Pancreas (tissue), 10 donors: ENCODE results near the gene MARK3. TPM values are rescaled to one million over a fixed set of nuclear protein-coding genes. Genes with fewer than 3 reads are reported as not detected.

Experiments
- ATAC-seq, 4 donors: fragments of 200-7000 bp; cut with Tn5 transposase; one replicate each; pipeline versions ENCODE4 v1.8.0 to v1.9.1; 2020; ENCODE audit warnings: mild to moderate bottlenecking in 4 of 4, moderate library complexity in 4 of 4
- DNase-seq, 6 donors: peaks; one replicate each; pipeline ENCODE4 v3.0.0-alpha.2; 2020
- FAIRE-seq: peaks from 2 replicates; lab custom pipeline; 2012; peaks lifted over from hg19 to GRCh38; lab: Jason Lieb, UNC
- H3K27ac ChIP-seq, 4 donors: fragments of 200-600 bp; sonication (generic); 1 replicate in 3 of 4; 2 replicates in 1 of 4; pipeline versions ENCODE4 v1.5.0 to v1.8.0; 2020
- H3K27me3 ChIP-seq, 4 donors: fragments of 200-600 bp; one replicate each; pipeline ENCODE4 v1.8.0; 2021
- H3K36me3 ChIP-seq, 3 donors: fragments of 200-600 bp; sonication (generic) in 1 of 3; one replicate each; pipeline versions ENCODE4 v1.5.0 to v1.8.0; 2020 to 2021
- H3K4me1 ChIP-seq, 3 donors: fragments of 200-600 bp; one replicate each; pipeline ENCODE4 v1.8.0; 2021
- H3K4me3 ChIP-seq, 4 donors: fragments of 200-600 bp; sonication (generic) in 2 of 4; one replicate each; pipeline versions ENCODE4 v1.5.0 to v1.8.0; 2020 to 2021
- H3K9me3 ChIP-seq, 4 donors: fragments of 200-600 bp; one replicate each; pipeline ENCODE4 v1.8.0; 2021
- CTCF ChIP-seq, 4 donors: fragments of 200-600 bp; sonication (generic) in 3 of 4; IDR thresholded peaks; one replicate each; pipeline versions ENCODE4 v1.5.0 to v1.8.0; 2021; ENCODE audit warnings: antibody characterized with exemption in 4 of 4
- WGBS, 2 donors: extraction: QIAGEN DNeasy Blood & Tissue Kit; methylation state at CpG; one replicate each; pipeline ENCODE4 v1.1.7; 2013; 5-methylcytosine and 5-hydroxymethylcytosine counted together
- intact Hi-C, 3 donors: fragments of 100-400 bp; cut with DNase I; formaldehyde crosslinking; loops; one replicate each; pipeline versions ENCODE4 v1.11.1 to v1.14.2; 2022
- polyA plus RNA-seq, 2 donors: library from polyadenylated mRNA; stranded (reverse); fragments of 200-250 nt; gene quantifications; one replicate each; pipeline ENCODE4 v1.2.3, GENCODE V29; 2013
- total RNA-seq, 6 donors: library from RNA; stranded (reverse); fragmentation: NEBNext Ultra II Directional in 4 of 6; extraction: Animal tissue kit (Norgen Biotek cat#: 25700) in 4 of 6; gene quantifications; one replicate each; pipeline versions ENCODE4 v1.2.1 to v1.2.4, GENCODE V29; 2021 to 2023
- donor health status: healthy with polysubstance abuse.
- donor health status: DM: no; HTN: no; CAD: no; lungs with moderate emphysema.
- donor health status: DM: no; HTN: no; CAD: no.
- donor health status: control.
- donor health status: control.
- donor health status: Bipolar disorder and iron deficiency.
- donor health status: DM: yes; HTN: yes; CAD: no.
- donor health status: DM: no; HTN: no; CAD: no.
- donor health status: DM: no; HTN: no; CAD: no.
- donor health status: DM: yes; HTN: yes; CAD: no.

The MARK3 gene
- total and polyA plus RNA-seq, 8 donors: 35.3 to 110 (median 47.0) TPM

DNA sequence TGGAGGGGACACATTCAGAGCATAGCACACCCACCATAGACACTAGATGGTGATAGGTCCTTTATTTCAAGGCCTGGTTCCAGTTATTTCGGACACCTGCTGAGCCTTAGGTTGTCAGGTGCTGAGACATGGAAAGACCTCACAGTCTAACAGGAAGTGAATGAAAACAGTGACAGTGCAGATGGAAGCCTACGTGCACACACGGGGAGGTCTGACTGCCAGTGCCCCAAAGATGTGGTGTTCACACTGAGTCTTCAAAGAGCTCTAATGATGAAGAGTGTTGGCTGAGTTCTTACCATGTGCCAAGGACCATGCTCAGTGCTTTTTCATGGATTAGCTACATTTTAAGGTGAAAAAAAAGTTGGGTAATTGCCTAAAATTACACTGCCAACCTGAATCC is 90.8 kb downstream of the MARK3 start:
- DNase-seq (no peak), FAIRE-seq (no peak), ATAC-seq (peak in 1 of 4 donors; percentile 14)
- WGBS, 2 donors: 96% methylated on average over 3 of the region's 3 CpGs
- intact Hi-C loops: no loop called here
- H3K9me3 ChIP-seq: no peaks in the 10 kb centered on the region
- H3K27me3 ChIP-seq: no peaks in the 10 kb centered on the region
- H3K4me3 ChIP-seq: no peak overlapping the region
- H3K36me3 ChIP-seq: peaks cover 3 to 56% (median 28%) of the 10 kb centered on the region in 3 donors
- H3K27ac ChIP-seq: no peak overlapping the region
- H3K4me1 ChIP-seq: no peaks in the 10 kb centered on the region
- no peak for TF ChIP-seq CTCF (IDR thresholded peaks at IDR 0.05)

DNA sequence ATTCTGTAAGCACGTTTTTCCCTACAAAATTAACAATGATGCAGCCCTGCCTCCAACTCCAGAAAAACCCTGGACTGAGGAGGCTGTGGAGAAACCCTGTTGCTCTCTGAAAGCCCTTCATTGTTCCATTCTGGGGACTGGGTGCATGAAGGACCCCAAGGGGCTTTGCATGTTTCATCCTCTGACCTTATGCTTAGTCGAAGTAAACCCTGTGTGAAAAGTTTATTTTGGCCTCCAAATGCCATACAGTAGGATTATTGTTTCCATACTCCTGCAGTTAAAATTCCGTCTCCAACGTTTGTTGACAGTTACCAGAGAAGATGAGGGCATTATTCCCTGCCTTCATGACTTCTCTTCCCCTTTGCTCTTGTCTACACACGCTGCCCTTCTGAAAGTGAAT is 91.4 kb downstream of the MARK3 start:
- H3K27me3 ChIP-seq: no peaks in the 10 kb centered on the region
- no peak overlapping the region for H3K4me3 ChIP-seq
- DNase-seq (no peak), ATAC-seq (no peak), FAIRE-seq (no peak)
- 87% methylated on average over 5 of the region's 5 CpGs for WGBS, 2 donors
- H3K36me3 ChIP-seq: peaks cover 3 to 53% (median 28%) of the 10 kb centered on the region in 3 donors
- intact Hi-C loops: no loop called here
- no peaks in the 10 kb centered on the region for H3K9me3 ChIP-seq
- no peaks in the 10 kb centered on the region for H3K4me1 ChIP-seq
- no peak for TF ChIP-seq CTCF (IDR thresholded peaks at IDR 0.05)
- H3K27ac ChIP-seq: no peak overlapping the region

GRCh38 chr14:103480595-103480994 is 95.4 kb downstream of the MARK3 start:
- Histone ChIP-seq H3K4me1 (no peaks in the 10 kb centered on the region), H3K4me3 (no peak overlapping the region), H3K9me3 (no peaks in the 10 kb centered on the region), H3K36me3 (peaks cover 3 to 33% (median 22%) of the 10 kb centered on the region in 3 donors), H3K27ac (no peak overlapping the region), H3K27me3 (no peaks in the 10 kb centered on the region)
- no peak for TF ChIP-seq CTCF (IDR thresholded peaks at IDR 0.05)
- ATAC-seq: peak in 1 of 4 donors; percentile 47
- intact Hi-C loops: no loop called here
- 82 to 91% methylated on average over 3 of the region's 3 CpGs for WGBS, 2 donors
- no peak for FAIRE-seq
- DNase-seq: no peak

DNA sequence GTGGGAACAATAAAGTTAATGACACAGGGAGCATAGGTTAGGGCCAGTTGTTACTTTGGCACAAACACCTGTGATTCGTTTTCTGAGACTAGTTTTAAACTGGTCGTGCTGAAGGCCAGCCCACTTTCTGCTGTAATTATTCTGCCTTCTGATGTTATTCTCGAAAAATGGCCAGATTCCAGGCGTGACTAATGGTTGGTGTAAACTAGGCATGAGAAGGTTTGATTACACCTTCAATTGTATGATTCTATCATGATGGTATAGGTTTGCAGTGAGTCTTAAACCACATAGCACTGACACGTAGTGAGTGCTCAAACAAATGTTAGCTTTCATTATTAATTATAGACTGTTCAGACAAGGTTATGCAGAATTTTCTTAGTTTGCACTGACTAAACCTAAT is 98.4 kb downstream of the MARK3 start:
- Histone ChIP-seq H3K4me1 (no peaks in the 10 kb centered on the region), H3K36me3 (peaks cover 3 to 35% (median 11%) of the 10 kb centered on the region in 3 donors), H3K4me3 (no peak overlapping the region), H3K27me3 (no peaks in the 10 kb centered on the region), H3K9me3 (no peaks in the 10 kb centered on the region), H3K27ac (no peak overlapping the region)
- DNase-seq: peak in 1 of 6 donors; percentile 58
- 35 to 36% methylated on average over 5 of the region's 5 CpGs for WGBS, 2 donors
- no peak for FAIRE-seq
- no peak for TF ChIP-seq CTCF (IDR thresholded peaks at IDR 0.05)
- intact Hi-C loops: no loop called here
- ATAC-seq: peak; percentile 15 to 43 (median 36)

DNA sequence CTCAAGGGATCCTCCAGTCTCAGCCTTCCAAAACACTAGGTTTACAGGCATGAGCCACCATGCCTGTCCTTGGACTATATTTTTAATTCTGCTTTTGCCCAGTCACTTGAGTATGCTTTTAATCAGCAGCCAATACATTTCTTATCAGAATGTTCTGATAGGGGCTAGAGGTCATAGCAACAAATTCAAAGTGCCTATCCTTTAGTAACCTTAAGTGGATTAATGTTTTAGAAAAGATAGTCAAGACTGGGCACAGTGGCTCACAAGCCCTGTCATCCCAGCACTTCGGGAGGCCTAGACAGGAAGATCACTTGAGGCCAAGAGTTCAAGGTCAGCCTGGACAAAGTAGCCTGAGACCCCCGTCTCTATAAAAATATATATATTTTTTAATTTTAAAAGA is 100.3 kb downstream of the MARK3 start:
- WGBS, 2 donors: 58 to 67% methylated on average over 2 of the region's 2 CpGs
- intact Hi-C loops: no loop called here
- H3K27ac ChIP-seq: no peak overlapping the region
- H3K4me3 ChIP-seq: no peak overlapping the region
- ATAC-seq (peak in 1 of 4 donors; percentile 11), FAIRE-seq (no peak), DNase-seq (no peak)
- TF ChIP-seq CTCF (IDR thresholded peaks at IDR 0.05): no peak
- H3K4me1 ChIP-seq: no peaks in the 10 kb centered on the region
- no peaks in the 10 kb centered on the region for H3K9me3 ChIP-seq
- H3K36me3 ChIP-seq: peaks cover 0 to 40% (median 4%) of the 10 kb centered on the region in 3 donors
- H3K27me3 ChIP-seq: no peaks in the 10 kb centered on the region
